ENCODE results near the gene C17orf50. TPM values are rescaled to one million over a fixed set of nuclear protein-coding genes. Genes with fewer than 3 reads are reported as not detected.

C17orf50 gene
- total RNA-seq, 1 donor from 2014 or later, result not detected

DNA sequence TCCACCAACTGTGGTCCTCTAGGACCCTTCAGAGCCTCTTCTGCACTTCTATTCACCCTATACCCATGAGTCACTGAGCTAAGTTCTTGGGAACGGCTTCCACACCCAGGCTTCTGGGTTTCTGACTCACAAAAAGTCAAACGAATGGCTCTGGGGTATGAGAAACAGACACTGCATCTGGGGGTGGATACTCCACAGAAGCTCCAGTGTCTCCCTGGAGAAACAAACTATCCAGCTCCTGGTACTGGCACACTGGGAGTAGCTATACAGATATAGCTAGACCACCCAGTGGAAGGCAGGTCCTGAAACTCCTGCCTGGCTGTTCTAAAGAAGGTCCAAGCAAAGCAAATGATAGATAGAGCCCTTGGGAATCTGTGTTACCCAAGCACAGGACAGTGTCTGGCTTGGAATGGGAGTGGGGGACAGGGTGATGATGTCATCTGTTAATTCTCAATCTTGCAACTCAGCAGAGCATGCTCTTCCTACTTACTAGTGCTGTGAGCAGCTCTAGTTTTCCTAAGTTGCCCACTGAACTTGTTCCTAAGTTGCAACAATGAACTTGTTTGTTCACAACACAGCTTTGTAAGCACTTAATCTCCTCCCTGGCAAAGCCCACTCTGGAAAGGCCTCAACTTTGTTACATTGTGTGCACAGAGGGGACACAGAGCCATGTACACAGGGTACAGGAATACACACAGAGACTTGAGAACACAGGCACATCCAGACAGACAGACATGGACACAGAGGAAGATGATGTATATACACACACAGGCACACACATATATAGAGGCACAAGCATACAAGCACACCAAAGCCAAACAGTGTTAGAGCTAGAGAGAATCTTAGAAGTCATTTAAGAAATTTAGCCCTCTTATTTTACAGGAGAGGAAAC, 28.0 kb downstream of the C17orf50 start:
- no peak overlapping the region for H3K27ac Mint-ChIP-seq
- no peak overlapping the region for H3K4me3 Mint-ChIP-seq
- peaks cover 49% of the 10 kb centered on the region for H3K27me3 Mint-ChIP-seq (ENCODE audit: insufficient read depth)
- DNase-seq (ENCODE audit: low spot score), result no peak
- no peaks in the 10 kb centered on the region for H3K9me3 Mint-ChIP-seq
- no peaks in the 10 kb centered on the region for H3K36me3 Mint-ChIP-seq (ENCODE audit: low read depth)
- intact Hi-C loops (cut with micrococcal nuclease), result no loop called here
- no peaks in the 10 kb centered on the region for H3K4me1 Mint-ChIP-seq (ENCODE audit: low read depth)

DNA sequence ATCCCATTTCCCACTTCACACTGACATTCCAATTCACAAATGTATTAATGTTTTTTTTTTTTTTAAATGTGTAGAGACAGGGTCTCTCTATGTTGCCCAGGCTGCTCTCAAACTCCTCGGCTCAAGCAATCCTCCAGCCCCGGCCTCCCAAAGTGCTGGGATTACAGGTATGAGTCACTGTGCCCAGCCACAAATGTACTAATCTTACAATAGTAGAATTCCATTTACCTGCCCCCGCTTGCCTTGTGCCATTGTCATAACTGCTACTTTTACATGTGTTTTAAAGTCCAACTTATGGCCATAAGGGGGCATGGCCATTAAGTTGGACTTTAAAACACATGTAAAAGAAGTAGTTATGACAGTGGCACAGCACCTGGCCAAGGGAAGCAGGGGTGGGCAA, 30.2 kb downstream of the C17orf50 start:
- Mint-ChIP-seq H3K27ac (no peak overlapping the region), H3K4me3 (no peak overlapping the region), H3K27me3 (ENCODE audit: insufficient read depth) (peaks cover 63% of the 10 kb centered on the region), H3K36me3 (ENCODE audit: low read depth) (no peaks in the 10 kb centered on the region), H3K9me3 (no peaks in the 10 kb centered on the region), H3K4me1 (ENCODE audit: low read depth) (peaks cover 2% of the 10 kb centered on the region)
- intact Hi-C loops (cut with micrococcal nuclease), result no loop called here
- DNase-seq (ENCODE audit: low spot score), result no peak

DNA sequence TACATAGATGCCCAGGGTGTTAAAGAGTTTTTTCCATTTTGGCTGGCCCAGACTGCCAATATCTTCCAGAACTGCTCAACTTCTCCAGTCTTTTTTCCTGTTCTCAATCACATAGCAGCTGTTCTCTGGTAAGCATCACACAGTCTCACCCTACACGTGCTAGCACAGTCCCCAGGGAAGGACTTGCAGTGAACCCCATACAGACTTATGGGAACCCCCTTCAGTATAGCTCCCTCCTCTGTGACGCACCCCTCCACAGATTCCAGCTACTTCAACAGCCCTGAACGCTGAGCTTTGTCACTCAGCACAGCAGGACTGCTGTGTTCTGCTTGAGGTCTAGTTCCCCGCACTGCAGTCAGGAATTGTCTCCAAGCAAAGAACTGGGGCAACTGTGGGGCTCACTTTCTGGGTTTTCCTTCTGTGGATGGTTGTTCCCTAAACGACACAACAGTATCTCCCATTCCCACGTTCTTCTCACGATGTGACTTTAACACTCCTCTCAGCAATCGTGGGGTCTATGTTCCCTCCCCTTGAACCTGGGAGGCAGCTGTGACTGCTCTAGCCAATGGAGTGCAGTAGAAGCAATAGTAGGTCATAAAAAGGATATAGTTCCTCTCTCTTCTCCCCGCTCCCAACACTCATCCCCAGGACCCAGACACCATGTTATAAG, 31.1 kb downstream of the C17orf50 start:
- H3K9me3 Mint-ChIP-seq, result no peaks in the 10 kb centered on the region
- no peak for DNase-seq (ENCODE audit: low spot score)
- H3K27ac Mint-ChIP-seq, result no peak overlapping the region
- H3K4me1 Mint-ChIP-seq (ENCODE audit: low read depth), result peaks cover 8% of the 10 kb centered on the region
- H3K27me3 Mint-ChIP-seq (ENCODE audit: insufficient read depth), result peaks cover 67% of the 10 kb centered on the region
- no peaks in the 10 kb centered on the region for H3K36me3 Mint-ChIP-seq (ENCODE audit: low read depth)
- intact Hi-C loops (cut with micrococcal nuclease), result no loop called here
- no peak overlapping the region for H3K4me3 Mint-ChIP-seq

- Mint-ChIP-seq H3K4me1 (ENCODE audit: low read depth) (peaks cover 8% of the 10 kb centered on the region), H3K9me3 (no peaks in the 10 kb centered on the region), H3K36me3 (ENCODE audit: low read depth) (no peaks in the 10 kb centered on the region), H3K27me3 (ENCODE audit: insufficient read depth) (peaks cover 69% of the 10 kb centered on the region), H3K4me3 (no peak overlapping the region), H3K27ac (no peak overlapping the region)
- no peak for DNase-seq (ENCODE audit: low spot score)
- intact Hi-C loops (cut with micrococcal nuclease), result no loop called here
These were observed 32.6 kb downstream of the C17orf50 start for GRCh38 chr17:35793257-35793656.

GRCh38 chr17:35795007-35795870, 34.6 kb downstream of the C17orf50 start, which contains the start of gene MMP28:
MMP28 (minus strand) TSS chr17:35795641; CDS start chr17:35795377, 264 bp downstream.
- Mint-ChIP-seq H3K27ac (no peak within 1 kb of the TSS), H3K36me3 (ENCODE audit: low read depth) (no peaks in the 10 kb centered on the region), H3K4me3 (peak within 1 kb of the TSS; percentile 71), H3K27me3 (ENCODE audit: insufficient read depth) (peaks cover 70% of the 10 kb centered on the region), H3K9me3 (no peaks in the 10 kb centered on the region), H3K4me1 (ENCODE audit: low read depth) (peaks cover 8% of the 10 kb centered on the region)
- peak; percentile 27 for DNase-seq (ENCODE audit: low spot score)
- intact Hi-C loops (cut with micrococcal nuclease), result no loop called here

DNA sequence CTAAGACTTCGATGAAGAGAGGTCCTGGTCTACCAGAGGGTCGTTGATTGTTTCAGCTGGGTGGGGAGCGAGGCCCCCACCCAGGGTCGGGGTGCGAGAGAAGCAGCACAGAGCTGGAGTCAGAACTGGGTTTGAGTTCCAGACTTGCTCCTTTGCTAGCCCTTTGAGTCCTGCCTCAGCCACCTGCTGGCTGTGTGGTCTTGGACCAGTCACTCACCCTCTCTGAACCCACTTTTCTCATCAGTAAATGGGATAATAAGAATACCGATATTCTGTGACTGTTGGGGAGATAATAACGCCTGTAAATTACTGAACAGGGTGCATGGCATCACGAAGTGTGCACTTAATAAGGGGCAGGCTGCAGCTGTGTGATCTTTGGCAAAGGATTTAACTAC, 35.2 kb downstream of the C17orf50 start:
- DNase-seq (ENCODE audit: low spot score), result no peak
- peaks cover 63% of the 10 kb centered on the region for H3K27me3 Mint-ChIP-seq (ENCODE audit: insufficient read depth)
- H3K4me1 Mint-ChIP-seq (ENCODE audit: low read depth), result peaks cover 8% of the 10 kb centered on the region
- intact Hi-C loops (cut with micrococcal nuclease), result no loop called here
- no peak overlapping the region for H3K27ac Mint-ChIP-seq
- no peaks in the 10 kb centered on the region for H3K9me3 Mint-ChIP-seq
- no peaks in the 10 kb centered on the region for H3K36me3 Mint-ChIP-seq (ENCODE audit: low read depth)
- H3K4me3 Mint-ChIP-seq, result peak overlapping the region; percentile 71

GRCh38 chr17:35796942-35797341, 36.3 kb downstream of the C17orf50 start:
- intact Hi-C loops (cut with micrococcal nuclease), result no loop called here

DNA sequence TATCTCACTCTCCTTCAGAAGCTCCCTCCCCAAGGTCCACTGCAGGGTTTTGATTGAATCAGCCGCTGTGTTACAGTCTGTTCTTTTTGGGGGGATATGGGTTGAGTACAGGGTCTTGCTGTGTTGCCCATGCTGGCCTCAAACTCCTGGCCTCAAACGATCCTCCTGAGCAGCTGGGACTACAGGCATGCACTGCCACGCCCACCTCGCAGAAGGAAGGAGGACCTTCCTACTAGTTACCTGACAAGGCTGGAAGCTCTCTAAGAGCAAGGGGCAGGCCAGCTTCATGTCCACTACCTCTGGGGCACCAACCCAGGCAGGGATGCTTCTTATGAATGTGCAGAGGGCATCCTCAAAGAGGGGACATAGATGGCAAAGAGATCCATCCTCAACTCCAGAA, 36.7 kb downstream of the C17orf50 start:
- no peak overlapping the region for H3K27ac Mint-ChIP-seq
- H3K4me1 Mint-ChIP-seq (ENCODE audit: low read depth), result peaks cover 17% of the 10 kb centered on the region
- no peaks in the 10 kb centered on the region for H3K9me3 Mint-ChIP-seq
- no peak overlapping the region for H3K4me3 Mint-ChIP-seq
- no peak for DNase-seq (ENCODE audit: low spot score)
- peaks cover 55% of the 10 kb centered on the region for H3K27me3 Mint-ChIP-seq (ENCODE audit: insufficient read depth)
- intact Hi-C loops (cut with micrococcal nuclease), result no loop called here
- H3K36me3 Mint-ChIP-seq (ENCODE audit: low read depth), result no peaks in the 10 kb centered on the region

More at GRCh38 chr17:35796942-35797341, 36.3 kb downstream of the C17orf50 start:
- Mint-ChIP-seq H3K27ac (no peak overlapping the region), H3K4me3 (no peak overlapping the region), H3K4me1 (ENCODE audit: low read depth) (peaks cover 16% of the 10 kb centered on the region), H3K36me3 (ENCODE audit: low read depth) (no peaks in the 10 kb centered on the region), H3K9me3 (no peaks in the 10 kb centered on the region), H3K27me3 (ENCODE audit: insufficient read depth) (peaks cover 59% of the 10 kb centered on the region)
- DNase-seq (ENCODE audit: low spot score), result no peak

DNA sequence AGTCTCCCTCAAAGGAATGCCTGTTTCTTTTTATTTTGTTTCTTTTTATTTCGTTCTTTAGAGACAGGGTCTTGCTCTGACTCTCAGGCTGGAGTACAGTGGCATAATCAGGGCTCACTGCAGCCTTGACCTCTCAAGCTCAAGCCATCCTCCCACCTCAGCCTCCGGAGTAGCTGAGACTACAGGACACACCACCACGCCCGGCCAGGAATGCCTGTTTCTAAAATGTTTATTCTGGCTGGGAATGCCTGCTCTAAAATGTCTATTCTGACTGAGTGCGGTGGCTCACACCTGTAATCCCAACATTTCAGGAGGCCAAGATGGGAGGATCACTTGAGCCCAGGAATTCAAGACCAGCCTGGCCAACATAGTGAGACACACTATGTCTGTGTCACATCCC, 37.2 kb downstream of the C17orf50 start:
- H3K27me3 Mint-ChIP-seq (ENCODE audit: insufficient read depth), result peaks cover 51% of the 10 kb centered on the region
- H3K36me3 Mint-ChIP-seq (ENCODE audit: low read depth), result no peaks in the 10 kb centered on the region
- no peaks in the 10 kb centered on the region for H3K9me3 Mint-ChIP-seq
- H3K4me1 Mint-ChIP-seq (ENCODE audit: low read depth), result peaks cover 19% of the 10 kb centered on the region
- DNase-seq (ENCODE audit: low spot score), result no peak
- H3K27ac Mint-ChIP-seq, result no peak overlapping the region
- no peak overlapping the region for H3K4me3 Mint-ChIP-seq
- intact Hi-C loops (cut with micrococcal nuclease), result no loop called here

DNA sequence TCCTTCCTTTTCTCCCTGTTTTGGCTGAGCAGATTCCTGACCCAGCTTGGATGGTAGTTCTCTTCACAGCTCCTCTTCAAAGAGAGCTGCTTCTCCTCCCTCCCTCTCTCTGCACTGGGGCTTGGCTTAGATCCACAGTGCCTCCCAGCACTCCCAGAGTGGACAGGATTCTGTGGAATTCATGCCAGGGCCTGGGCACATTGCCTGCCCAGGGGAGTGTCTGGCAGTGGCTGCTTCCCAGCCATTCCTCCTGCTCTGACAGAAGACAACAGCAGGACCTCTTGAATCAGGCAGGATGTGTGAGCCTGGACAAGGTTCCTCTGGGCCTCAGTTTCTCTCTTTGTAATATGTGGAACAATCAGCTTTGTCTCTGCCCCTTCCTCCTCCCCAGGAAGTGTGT, 39.3 kb downstream of the C17orf50 start:
- H3K4me3 Mint-ChIP-seq, result no peak overlapping the region
- peaks cover 33% of the 10 kb centered on the region for H3K27me3 Mint-ChIP-seq (ENCODE audit: insufficient read depth)
- DNase-seq (ENCODE audit: low spot score), result no peak
- no peaks in the 10 kb centered on the region for H3K36me3 Mint-ChIP-seq (ENCODE audit: low read depth)
- H3K27ac Mint-ChIP-seq, result no peak overlapping the region
- H3K4me1 Mint-ChIP-seq (ENCODE audit: low read depth), result peaks cover 29% of the 10 kb centered on the region
- H3K9me3 Mint-ChIP-seq, result no peaks in the 10 kb centered on the region
- intact Hi-C loops (cut with micrococcal nuclease), result loop anchor here (10.0 kb wide), 1 partner anchor 815 kb away; the partner anchor contains the start of gene LIG3

GRCh38 chr17:35801583-35802224, 41.0 kb downstream of the C17orf50 start:
- intact Hi-C loops (cut with micrococcal nuclease), result loop anchor here (10.0 kb wide), 1 partner anchor 817 kb away; the partner anchor contains the start of gene LIG3
- H3K27me3 Mint-ChIP-seq (ENCODE audit: insufficient read depth), result peaks cover 23% of the 10 kb centered on the region
- peaks cover 25% of the 10 kb centered on the region for H3K4me1 Mint-ChIP-seq (ENCODE audit: low read depth)
- H3K27ac Mint-ChIP-seq, result no peak overlapping the region
- no peak overlapping the region for H3K4me3 Mint-ChIP-seq
- no peaks in the 10 kb centered on the region for H3K9me3 Mint-ChIP-seq
- DNase-seq (ENCODE audit: low spot score), result no peak
- H3K36me3 Mint-ChIP-seq (ENCODE audit: low read depth), result no peaks in the 10 kb centered on the region

- peaks cover 6% of the 10 kb centered on the region for H3K27me3 Mint-ChIP-seq (ENCODE audit: insufficient read depth)
- no peak overlapping the region for H3K4me3 Mint-ChIP-seq
- no peaks in the 10 kb centered on the region for H3K9me3 Mint-ChIP-seq
- peaks cover 50% of the 10 kb centered on the region for H3K4me1 Mint-ChIP-seq (ENCODE audit: low read depth)
- intact Hi-C loops (cut with micrococcal nuclease), result loop anchor here (1.0 to 10.0 kb wide), 6 partner anchors 40 to 820 kb away; partner anchors contain the start of genes AP2B1, LIG3, SLFN5 and ZNHIT3
- no peaks in the 10 kb centered on the region for H3K36me3 Mint-ChIP-seq (ENCODE audit: low read depth)
- DNase-seq (ENCODE audit: low spot score), result peak; percentile 49
- no peak overlapping the region for H3K27ac Mint-ChIP-seq
These were observed 44.0 kb downstream of the C17orf50 start for GRCh38 chr17:35804658-35805192.

Data from activated T-helper 1 cell treated with anti-CD3 and anti-CD28 coated beads, Interleukin-12 subunit alpha, Interleukin-12 subunit beta, Interleukin-2, Interleukin-4 antibody, amounts not matched to agents 30 ng/mL and 10 ng/mL and 1 ng/mL, durations not matched to agents 14 hours and 24 hours and 36 hours (primary cell).